ENCODE measurements around the gene FAM174C.

The FAM174C gene

DNA sequence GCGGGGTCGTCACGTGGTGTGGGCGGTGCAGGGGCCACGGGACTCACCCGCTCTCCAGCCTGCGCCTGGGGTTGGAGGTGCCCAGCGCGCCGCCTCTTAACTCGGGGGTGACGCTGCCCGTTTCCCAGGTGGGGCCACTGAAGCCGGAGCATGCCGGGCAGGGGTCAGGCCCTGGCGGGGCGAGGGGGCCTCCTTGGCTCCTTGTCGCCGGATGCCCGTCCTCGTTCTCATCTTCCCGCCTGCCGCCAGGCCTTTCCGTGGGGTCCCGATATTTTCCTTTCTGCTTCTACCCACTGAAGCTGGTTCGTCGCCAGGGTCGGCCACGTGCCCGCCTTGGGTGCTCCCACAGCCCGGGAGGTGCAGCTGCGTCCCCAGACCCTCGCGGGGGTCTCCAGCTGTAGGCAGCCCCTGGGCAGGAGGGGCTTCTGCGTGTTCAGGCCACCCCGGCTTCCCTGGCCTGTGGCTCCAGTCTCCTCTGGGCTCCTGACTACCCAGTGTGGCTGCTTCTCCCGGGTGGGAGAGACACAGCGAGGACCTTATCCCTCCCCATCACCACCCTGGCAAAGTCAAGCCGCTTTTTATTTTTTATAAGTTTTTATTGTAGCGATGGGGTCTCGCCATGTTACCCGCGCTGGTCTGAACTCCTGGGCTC lies 772 bp downstream of the FAM174C start:
- FAIRE-seq = no peak

DNA sequence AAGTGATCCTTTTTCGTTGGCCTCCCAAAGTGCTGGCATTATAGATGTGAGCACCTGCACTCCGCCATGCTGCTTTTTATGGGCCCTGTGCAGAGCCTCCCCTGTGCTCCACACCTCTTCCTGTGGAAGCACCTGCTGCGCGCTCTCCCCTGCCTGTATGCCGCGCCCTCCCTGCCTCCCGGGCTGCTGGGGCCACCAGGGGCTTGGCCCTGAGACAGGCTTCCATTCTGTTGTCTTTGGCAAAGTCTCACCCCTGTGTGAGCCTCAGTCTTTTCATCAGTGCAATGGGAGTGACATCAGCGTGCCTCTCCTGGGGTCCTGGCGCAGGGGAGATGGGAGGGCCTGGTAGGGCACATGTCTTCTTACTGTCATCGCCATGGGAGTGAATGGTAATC lies 1.3 kb downstream of the FAM174C start:
- no peak for FAIRE-seq

DNA sequence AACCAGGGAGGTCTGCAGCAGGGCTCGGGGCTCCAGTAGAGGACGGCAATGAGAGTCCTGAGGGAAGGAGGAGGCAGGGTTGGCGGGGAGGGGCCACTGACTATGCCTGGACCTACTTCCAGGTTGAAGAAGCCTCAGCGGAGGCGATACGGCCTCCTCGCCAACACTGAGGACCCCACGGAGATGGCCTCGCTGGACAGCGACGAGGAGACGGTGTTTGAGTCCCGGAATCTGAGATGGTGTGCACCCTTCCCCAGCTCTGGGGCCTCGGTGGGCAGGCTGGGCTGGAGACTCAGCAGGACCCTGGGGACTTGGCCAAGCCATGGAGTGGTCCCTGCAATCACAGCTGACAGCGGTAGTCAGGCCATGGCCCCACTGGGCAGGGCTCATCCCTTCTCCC lies 1.7 kb downstream of the FAM174C start:
- no peak for FAIRE-seq

DNA sequence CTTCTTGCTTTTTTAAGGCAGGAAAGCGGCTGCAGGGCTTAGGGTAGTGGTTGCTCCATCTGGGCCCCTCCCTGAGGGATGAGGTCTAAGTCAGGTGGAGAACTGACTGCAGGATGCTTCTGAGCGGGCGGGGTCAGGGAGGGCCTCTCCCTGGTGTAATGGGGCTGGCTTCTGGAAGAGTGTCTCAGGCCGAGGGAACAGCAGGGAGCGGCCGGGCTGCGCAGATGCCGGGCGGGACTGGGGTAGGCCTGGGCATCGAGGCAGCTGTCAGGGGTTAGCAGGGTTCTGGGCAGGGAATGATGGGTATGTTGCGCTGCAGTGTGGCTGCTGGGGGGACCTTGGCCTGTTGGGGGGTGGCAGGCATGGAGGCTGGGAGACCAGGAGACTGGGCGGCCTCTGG lies 2.7 kb downstream of the FAM174C start:
- FAIRE-seq = no peak

DNA sequence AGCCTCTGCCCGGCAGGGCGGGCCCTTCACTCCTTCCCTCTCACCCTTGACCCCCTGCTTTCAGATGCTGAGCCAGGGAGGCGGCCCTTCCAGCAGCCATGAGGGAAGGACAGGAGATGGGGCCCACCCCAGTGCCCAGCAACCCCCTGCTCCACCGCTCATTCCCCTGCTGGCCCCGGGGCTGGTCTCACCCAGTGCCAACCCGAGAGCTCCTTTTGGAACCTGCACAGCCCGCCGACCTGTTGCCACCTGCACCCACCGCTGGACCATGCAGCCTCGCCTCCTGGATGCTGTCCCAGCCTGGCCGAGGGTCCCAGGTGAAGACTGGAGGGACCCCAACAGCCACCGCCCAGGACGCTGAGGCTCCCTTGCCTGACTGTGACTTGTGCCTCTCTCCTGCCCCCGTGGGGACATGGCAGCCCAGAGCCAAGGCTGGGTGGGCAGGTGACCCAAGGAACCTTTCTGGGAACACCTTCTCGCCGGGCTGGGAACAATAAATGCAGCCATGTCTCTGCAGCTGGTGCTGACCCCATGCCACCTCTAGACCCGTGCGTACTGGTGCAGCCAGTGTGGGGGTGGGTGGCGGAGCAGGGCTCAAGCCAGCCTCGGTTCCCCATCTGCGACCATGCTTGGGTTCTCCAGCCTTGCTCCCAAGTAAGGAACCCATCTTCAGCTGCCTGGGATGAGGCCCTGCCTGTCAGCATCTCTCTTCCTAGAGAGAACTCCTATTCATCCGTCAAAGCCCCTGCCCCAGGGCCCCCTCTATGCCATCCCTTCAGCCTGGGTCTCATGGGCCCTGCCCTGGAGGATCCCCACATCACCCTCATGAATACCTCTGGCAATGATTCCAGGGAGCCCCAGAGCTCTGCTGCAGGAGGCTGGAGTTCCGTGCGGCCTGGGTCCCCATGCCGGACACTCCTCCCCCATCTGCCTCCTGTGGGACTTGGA lies 3.7 kb downstream of the FAM174C start:
- FAIRE-seq = no peak

DNA sequence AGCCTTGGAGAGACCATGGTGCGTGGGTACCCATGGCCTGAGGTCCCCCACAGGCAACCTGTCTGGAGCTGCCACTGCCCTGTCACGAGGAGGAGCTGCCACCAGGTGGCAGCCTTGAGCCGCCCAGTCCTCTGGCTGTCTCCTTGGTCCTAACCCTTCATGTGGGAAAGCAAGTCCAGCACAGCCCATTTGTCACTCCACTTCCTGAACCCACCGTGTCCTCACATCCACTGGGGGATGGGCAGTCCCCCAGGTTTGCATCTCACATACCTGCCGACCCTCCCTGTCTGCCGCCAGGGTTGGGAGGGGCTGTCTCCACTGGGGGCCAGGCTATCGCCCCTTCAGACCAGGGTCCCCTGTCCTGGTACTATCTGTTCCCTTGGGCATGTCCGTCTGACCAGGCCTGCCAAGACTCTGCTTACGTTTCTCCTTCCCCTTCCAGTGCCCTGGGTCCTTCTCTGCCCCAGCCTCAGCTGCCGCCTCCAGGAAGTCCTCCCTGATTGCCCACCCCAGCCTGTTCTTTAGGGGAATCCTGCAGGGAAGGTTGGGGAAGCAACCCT lies 4.5 kb downstream of the FAM174C start:
- no peak for FAIRE-seq

DNA sequence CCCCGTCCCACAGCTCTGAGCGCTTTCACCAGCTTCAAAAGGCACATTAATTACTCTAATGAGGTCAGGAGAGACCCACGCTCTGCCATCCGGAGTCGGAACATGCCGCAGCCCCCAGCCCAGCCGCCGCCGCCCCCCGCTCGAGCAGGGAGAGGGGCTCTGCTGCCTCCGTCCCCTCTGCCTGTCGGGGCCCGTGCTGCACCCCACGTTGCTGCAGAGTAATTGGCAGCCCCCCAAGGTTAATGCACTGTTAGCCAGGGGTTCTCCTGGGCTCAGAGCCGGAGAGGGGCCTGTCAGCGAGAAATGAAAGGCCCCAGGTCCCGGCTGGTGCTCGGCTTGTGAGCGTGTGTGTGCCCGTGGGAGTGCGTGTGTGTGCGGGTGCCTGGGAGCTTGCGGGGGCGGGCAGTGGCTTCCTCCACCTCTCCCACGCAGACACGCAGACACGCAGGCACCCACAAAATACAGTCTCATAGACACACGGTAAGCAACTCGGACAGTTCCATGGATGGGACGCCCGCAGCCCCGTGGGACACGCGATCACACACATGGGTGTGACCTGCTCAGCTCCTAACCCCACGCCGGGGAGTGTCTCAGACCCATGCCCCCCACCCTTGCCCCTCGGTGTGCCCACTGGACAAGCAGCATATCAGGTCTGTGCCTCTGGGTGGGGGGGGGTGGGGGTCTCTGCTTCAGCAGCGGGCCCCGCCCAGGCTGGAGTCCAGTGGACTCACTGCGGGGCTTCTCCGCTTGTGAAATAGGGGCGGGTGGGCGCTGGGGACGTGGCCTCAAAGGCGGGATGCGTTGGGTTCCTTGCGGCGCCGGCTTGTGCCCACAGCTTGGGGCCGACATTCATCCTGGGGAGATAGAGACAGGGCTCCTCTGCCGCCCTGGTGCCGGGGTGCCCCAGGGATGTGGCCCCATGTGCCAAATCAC lies 5.6 kb downstream of the FAM174C start:
- no peak for FAIRE-seq

DNA sequence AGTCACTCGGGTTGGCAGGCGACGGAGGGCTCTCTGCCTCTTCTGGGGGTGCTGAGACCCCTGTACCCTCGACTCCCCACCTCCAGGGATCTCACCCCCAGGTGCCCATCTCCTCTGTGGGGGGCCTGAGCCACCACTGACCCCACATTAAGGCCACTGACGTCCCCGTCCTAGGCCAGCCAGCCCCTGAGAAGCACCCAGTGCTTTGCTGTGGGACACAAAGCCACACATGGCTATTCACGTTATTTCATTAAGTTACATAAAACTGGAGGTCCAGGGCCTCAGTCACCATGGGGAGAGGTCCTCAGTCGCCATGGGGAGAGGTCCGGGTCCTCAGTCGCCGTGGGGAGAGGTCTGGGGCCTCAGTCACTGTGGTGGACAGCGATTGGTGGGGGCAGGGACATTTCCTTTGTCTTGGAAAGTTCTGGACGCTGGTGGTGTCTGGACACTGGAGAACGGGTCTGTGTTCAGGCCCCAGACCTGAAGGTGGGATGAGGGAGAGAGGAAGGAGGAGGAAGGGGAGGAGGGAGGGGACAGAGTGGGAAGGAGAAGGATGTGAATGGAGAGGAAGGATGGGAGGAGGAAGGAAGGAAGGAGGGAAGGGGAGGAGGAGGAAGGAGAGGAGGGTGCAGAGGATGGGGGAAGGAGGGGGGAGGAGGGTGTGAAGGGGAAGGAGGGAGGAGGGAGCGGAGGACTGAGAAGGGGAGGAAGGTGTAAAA lies 6.4 kb downstream of the FAM174C start:
- FAIRE-seq = no peak

DNA sequence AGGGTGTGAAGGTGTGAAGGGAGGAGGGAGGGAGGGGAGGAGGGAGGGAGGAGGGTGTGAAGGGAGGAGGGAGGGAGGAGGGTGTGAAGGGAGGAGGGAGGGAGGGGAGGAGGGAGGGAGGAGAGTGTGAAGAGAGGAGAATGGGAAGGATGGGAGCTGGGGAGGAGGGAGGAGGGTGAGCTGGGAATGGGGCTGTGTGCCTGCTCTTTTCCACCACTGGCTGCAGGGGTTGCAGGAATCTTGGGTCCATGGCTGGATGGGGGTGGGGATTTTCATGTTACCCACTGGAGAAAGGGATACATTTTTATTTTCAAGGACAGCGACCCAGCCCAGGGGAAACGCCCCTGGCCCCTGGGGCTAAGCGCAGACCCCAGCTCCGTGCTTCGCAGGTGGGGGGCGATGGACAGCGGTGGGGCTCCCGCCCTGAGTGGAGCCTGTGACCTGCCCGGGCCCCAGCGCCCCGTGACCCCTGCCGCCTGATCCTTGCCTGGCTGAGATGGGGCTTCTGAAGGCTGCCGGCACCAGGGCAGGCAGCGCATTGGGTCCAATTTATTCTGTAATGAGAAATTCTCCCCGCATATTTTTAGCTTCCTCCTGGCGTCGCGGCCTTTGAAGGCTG lies 7.4 kb downstream of the FAM174C start:
- no peak for FAIRE-seq

DNA sequence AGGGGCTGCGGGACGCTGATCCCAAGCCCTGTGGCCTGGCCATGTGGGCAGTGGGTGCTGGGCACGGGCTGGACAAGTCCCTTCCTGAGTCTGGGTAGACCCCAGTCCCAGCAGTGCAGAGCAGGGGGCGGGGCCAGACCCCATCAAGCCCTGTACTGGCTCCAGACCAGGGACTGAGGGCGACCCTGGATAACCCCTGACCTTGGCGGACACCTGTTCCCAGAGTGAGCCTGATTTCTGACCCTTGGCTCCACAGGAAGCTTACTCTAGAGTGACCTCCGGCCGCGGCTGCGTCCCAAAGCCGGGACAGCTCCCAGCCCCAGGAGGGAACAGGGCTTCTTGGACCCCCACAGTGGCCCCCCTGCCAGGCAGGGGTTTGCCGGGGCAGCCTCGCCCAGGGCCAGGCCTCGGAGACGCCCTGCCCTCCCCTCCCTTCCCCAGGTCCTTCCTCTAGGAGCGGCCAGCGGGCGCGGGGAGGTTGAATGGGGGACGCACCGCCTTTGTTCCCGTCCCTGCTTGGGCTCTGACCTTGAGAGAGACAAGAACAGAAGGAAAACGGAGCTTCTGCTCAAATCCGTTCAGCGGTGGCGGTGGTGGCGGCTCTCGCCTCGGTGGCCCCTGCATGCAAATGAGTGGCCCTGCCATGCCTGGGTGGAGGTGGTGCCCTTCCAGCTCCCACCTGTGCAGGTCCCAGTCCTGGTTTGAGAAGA lies 8.0 kb downstream of the FAM174C start:
- no peak for FAIRE-seq

DNA sequence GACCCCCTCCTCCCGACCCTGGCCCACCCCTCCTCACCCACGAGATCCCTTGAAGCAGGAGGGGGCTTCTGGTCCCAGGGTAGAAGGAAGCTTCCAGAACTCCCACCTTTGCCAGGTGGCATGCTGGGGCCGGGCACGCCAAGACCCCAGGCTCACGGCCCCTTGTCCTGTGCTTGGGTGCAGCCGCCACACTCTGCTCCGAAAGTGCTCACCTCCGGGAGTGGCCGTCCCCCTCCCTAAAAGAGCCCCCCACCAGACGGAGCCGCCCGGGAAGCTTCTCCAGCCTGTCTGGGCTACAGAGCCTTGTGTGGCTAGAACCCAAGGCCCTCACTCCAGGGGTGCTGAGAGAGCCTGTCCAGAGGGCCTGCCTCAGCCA lies 8.6 kb downstream of the FAM174C start:
- FAIRE-seq = no peak

DNA sequence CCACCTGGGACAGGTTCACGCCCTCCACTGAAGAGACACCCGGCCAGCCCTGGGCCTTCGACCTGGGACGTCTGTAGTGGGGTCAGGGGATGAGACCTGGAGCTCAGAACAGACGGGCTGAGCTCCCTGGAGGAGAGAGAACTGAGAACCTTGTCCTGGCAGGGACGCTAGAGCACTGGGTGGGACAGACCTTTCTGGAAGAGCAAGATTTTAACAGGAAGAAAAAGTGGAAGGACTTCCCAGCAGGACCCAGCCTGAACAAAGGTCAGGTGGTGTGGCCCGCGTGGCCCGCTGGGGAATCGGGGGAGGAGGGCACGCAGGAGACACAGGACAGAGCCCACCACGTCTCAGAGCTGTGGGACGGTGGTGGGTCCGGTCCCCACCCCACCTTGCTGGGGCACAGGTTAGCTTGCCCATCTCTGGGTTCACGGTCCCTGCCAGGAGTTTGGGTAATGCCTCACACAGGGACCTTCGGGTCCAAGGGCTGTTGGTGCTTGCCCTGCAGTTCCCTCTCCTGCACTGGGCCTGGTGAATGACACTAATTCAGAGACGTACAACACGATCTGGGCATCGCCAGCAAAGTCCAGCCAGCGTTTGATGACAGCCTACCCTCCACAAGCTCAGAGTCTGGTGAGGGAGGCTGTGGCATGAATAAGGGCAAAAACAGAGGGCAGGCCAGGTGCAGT lies 9.1 kb downstream of the FAM174C start:
- FAIRE-seq = no peak

DNA sequence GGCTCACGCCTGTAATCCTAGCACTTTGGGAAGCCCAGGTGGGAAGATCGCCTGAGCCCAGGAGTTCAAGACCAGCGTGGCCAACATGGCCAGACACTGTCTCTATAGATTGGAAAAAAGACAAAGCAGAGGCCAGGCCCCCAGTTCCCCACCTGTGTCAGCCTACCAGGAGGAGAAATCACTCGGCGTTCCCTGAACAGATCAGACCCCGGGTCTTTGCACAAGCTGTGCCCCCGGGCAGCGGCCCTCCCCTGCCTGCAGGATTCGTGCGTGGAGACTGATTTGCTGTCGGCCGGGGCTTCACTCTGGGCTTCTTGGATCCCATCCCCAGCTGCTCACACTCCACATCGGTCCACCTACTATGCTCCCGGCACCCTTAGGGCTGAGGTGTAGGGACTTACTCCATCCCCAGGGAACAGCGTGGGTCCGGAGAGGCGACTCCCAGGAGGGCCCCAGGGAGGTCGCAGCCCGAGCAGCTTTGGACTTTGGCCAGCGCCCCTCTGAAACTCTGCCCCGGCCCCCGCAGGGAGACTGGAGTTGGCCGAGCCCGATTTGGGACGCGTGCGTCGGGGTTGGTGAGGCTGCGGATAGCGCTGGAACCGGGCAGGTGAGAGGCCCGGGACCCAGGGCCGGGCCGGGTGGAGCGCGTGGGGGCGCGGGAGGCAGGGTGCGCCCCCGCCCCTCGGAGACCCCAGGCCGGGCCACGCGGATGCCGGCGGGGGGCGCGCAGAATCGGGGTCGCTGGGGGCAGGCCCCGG lies 9.8 kb downstream of the FAM174C start:
- FAIRE-seq = no peak

DNA sequence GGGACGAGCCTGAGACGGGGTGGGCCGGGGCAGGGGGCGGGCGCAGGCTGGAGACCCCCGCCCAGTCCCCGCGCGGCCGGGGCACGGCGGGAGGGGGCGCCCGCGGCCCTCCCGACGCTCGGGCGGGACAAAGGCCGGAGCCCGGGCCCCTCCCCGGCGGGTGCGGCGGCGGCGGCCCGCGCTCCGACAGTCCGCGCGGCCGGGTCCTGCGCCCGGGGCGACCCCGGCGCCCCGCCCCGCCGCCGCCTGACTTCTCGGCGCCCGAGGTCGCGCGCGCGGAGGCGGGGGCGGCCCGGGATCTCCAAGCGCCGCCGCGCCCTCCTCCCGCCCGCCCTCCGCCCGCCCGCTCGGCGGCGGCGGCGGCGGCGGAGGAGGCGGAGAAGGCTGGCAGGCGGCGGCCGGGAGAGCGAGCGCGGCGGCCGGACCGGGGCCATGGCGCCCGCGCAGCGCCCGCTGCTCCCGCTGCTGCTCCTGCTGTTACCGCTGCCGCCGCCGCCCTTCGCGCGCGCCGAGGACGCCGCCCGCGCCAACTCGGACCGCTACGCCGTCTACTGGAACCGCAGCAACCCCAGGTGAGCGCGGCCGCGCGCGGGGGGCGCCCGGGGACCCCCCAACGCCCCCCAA lies 10.5 kb downstream of the FAM174C start, which contains the start of gene EFNA2:
TSS of gene EFNA2 (plus strand) at position 137 of the 624 bp plus-strand sequence. CDS start at position 433, 296 bp downstream.
- no peak for FAIRE-seq

DNA sequence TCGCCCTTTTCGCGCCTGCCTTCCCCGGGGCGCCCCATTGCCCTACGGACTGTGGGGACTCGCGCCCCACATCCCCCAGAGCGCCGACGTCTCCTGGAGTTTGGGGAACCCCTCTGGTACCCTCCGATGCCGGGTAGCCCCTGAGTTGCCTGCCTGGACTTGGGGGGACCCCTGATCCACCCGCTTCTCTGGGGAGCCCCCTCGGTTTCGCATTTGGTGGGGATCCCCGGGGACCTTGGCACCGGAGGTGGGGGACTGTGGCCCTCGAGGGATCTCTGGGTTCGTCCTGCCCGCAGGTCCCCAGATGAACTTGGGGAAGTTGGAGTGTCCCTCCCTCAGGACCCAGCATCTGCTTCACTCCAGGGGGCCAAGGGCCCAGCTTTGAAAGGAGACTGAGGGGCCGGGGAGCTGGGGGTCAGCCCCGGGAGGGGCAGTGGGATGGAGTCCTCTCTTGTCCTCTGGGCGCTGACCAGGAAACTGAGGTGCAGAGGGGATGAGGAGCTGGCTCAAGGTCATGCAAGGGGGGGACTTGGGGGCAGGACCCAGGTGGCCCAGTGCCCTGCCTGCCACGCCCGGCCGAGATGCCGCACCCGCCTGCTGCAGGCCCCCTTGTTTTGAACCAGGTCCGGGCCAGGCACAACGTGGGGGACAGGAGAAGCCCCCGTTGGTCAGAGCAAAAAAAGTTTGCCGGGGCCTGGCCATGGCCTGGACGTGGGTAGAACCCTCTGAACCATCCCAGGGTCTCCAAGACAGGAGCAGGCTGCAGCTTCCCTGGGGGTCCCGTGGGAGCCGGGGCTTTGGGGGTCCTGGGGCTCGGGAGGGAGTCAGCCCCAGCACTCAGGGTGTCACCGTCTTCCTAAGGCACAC lies 11.4 kb downstream of the FAM174C start:
- no peak for FAIRE-seq

DNA sequence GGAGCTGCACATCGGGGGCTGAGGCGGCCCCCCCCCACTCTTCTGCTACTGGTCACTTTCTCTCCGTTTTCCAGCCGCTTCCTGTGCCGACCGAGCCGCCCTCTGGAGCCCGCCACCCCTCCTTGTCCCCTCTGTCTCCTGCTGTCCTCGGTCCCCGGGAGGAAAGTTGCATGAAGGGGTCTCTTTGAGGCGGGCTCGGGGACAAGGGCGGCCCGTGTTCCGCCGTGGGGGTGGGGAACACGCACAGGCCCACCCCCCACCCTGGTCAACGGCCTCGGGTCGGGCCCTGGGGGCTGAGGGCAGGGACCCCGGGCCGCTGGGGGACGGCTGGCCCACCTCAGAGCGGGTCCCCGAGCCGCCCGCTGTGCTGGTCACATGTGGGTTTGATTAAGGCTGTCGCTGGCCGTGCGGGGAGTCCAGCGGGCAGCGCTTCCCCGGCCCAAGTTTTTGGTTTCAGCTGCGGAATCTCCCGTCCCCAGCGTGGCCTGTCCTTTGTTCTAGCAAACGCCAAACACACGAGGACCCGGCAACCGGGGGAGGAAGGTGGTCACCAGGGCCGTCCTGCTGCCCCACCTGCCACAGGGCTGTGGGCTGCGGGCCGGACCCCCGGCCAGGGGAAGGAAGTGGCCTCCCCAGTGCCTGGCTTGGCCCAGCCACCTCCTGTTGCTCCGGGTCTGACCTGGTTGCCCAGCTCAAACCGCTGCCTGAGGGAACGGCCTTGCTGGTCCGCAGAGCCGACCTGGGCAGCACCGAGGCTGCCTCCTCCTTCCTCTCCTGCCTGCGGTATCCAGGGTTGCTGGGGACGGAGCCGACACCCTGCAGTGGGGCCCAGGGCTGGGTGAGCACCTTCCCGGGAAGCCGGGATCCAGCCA lies 12.3 kb downstream of the FAM174C start:
- FAIRE-seq = no peak

DNA sequence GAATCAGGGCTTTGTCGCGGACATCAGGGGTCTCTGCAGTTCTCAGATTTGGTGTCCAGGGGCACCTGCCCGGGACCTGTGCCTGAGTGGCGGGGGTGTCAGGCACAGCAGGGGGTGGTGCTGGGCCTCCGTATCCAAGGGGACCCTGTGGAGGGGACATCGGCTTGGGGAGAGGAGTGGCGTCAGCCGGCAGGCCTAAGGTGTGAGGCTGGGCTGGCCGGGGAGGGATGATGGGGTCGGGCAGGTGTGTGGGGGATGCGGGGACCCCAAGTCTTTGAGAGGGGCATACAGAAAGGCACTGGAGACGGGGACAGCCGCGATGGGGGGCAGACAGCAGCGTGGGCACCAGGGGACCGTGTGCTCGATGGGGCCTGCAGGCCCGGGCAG lies 12.9 kb downstream of the FAM174C start:
- no peak for FAIRE-seq

Measured in islet of Langerhans (tissue), 1 donor.